Muscle layer of colon (tissue), 2 donors: ENCODE data around the gene ADAP1.
"Not testable (repeated sequence)": the region's sequence is repeated elsewhere in the genome, so short reads cannot be mapped to it uniquely, and the experiment has no call there.

ENCODE experiments used
- H3K27ac ChIP-seq: one replicate; pipeline ENCODE4 v1.7.0; 2013; ENCODE audit warnings: low read depth, mild to moderate bottlenecking, low read length, moderate library complexity
- H3K27me3 ChIP-seq, 2 donors: one replicate each; pipeline ENCODE4 v1.7.0; 2013; ENCODE audit warnings: low read length in 2 of 2, mild to moderate bottlenecking in 2 of 2; ENCODE audit not compliant: insufficient read depth in 2 of 2, control insufficient read depth in 1 of 2
- H3K36me3 ChIP-seq: one replicate; pipeline ENCODE4 v1.7.0; 2013; ENCODE audit warnings: mild to moderate bottlenecking, low read length; ENCODE audit not compliant: insufficient read depth
- H3K4me1 ChIP-seq: one replicate; pipeline ENCODE4 v1.7.0; 2013; ENCODE audit warnings: mild to moderate bottlenecking, low read length; ENCODE audit not compliant: insufficient read depth
- H3K4me3 ChIP-seq, 2 donors: one replicate each; pipeline ENCODE4 v1.7.0; 2013; ENCODE audit warnings: low read length in 2 of 2, low read depth in 1 of 2, mild to moderate bottlenecking in 1 of 2, moderate library complexity in 1 of 2
- H3K9ac ChIP-seq: one replicate; pipeline ENCODE4 v1.7.0; 2013; ENCODE audit warnings: low read length
- H3K9me3 ChIP-seq: one replicate; pipeline ENCODE4 v1.7.0; 2013; ENCODE audit warnings: mild to moderate bottlenecking, low read length
- donor health status: abdominal sarcoma.
- donor health status: Adenocarcinoma of cecum.

Gene ADAP1

DNA sequence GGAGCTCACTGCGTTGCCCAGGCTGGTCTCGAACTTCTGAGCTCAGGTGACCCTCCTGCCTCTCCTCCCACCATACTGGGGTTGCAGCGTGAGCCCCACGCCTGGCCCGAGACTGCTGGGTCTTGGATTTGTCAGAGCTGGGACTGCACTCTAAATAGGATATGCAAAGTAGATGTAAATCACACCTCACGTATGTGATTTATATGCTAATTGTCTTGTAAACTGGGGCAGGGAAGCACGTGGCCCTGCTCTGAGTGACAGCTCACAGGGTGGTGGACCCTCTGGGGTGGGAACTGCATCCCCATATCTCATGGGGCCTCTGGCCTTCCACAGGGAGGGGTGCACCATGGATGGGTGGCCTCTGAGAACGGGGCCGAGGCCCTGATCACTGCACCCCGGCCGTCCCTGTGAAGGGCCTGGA, 44.0 kb downstream of the ADAP1 start:
- Histone ChIP-seq H3K27me3 (no peaks in the 10 kb centered on the region), H3K27ac (no peak overlapping the region), H3K9ac (no peak overlapping the region), H3K9me3 (no peaks in the 10 kb centered on the region), H3K4me1 (peaks cover 6% of the 10 kb centered on the region), H3K36me3 (no peaks in the 10 kb centered on the region), H3K4me3 (no peak overlapping the region)

GRCh38 chr7:909358-910329, 44.8 kb downstream of the ADAP1 start:
- no peaks in the 10 kb centered on the region for H3K9me3 ChIP-seq
- H3K27me3 ChIP-seq: no peaks in the 10 kb centered on the region
- H3K4me3 ChIP-seq: peak overlapping the region in 1 of 2 donors; percentile 38
- no peak overlapping the region for H3K9ac ChIP-seq
- peaks cover 6% of the 10 kb centered on the region for H3K4me1 ChIP-seq
- H3K27ac ChIP-seq: no peak overlapping the region
- no peaks in the 10 kb centered on the region for H3K36me3 ChIP-seq

DNA sequence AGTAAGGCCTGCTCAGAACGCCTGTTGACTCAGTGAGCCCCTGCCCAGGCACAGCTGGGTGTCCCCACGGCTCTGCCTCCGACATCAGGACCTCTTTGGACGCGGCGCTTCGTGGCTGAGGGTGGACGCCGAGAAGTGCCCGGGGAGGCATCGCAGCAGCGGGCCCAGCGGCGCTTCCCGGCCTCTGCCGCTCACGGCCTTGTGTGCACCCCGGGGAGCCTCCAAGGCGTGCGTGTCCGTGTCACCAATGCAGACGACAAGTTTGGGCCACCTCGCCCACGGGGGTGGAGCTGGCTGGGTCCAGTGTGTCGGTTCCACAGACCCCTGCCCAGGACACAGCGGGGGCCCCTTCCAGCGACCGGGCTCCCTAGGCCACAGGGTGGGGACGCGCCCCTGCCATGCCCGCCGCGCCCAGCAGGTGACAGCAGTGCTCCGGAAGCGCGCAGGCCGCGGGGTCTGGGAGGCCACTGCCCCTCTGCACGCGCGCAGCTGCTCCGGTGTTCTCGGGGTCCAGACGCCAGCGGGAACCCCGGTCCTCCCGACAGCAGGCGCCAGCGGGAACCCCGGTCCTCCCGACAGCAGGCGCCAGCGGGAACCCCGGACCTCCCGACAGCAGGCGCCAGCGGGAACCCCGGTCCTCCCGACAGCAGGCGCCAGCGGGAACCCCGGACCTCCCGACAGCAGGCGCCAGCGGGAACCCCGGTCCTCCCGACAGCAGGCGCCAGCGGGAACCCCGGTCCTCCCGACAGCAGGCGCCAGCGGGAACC, 45.7 kb downstream of the ADAP1 start:
- not testable (repeated sequence) for H3K4me1 ChIP-seq, H3K9me3 ChIP-seq, H3K27ac ChIP-seq, H3K4me3 ChIP-seq, H3K36me3 ChIP-seq, H3K9ac ChIP-seq, H3K27me3 ChIP-seq

DNA sequence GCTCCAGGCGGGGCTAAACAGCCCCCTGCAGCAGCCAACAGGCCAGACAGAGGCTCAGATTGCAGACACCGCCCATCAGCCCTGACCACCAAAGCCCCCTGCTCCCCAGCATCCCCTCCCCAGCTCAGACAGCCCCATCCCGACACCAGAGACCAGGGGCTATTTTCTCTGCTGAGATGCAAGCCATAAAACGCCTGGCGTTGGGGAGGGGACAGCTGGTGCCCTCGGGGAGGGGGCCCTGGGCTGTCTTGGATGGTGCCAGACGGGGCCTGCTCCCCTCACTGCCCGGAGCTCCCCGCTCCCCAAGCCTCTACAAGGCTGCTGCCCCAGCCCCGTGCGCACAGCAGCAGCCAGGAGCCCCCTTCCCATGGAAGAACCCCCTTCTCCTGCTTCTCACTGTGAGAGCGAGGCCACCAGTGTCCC, 46.3 kb downstream of the ADAP1 start:
- H3K4me1 ChIP-seq: peaks cover 6% of the 10 kb centered on the region
- no peaks in the 10 kb centered on the region for H3K9me3 ChIP-seq
- no peak overlapping the region for H3K9ac ChIP-seq
- H3K27me3 ChIP-seq: no peaks in the 10 kb centered on the region
- H3K4me3 ChIP-seq: no peak overlapping the region
- no peak overlapping the region for H3K27ac ChIP-seq
- no peaks in the 10 kb centered on the region for H3K36me3 ChIP-seq

- Histone ChIP-seq H3K36me3 (no peaks in the 10 kb centered on the region), H3K27me3 (no peaks in the 10 kb centered on the region), H3K4me3 (no peak overlapping the region), H3K9me3 (no peaks in the 10 kb centered on the region), H3K4me1 (peaks cover 6% of the 10 kb centered on the region), H3K27ac (no peak overlapping the region), H3K9ac (no peak overlapping the region)
Observed at GRCh38 chr7:907158-907980, 47.1 kb downstream of the ADAP1 start.

DNA sequence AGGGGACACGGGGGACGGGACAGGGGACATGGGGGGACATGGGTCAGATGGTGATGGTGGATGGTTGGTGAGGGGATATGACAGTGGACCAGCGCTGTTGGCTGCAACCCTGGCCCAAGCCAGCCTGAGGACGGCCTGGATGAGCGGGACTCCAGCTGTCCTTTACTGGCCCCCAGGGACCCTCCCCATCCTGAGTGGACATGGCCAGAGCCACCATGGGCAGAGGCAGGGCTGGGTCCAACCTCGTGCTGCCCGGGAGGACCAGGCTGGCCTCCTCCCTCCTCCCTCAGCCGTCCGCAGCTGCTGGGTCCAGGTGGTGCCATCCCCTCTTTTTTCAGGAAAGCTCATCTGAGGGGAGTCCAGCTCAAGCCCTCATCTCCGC, 47.7 kb downstream of the ADAP1 start:
- Histone ChIP-seq H3K9ac (no peak overlapping the region), H3K27ac (no peak overlapping the region), H3K27me3 (no peaks in the 10 kb centered on the region), H3K9me3 (no peaks in the 10 kb centered on the region), H3K36me3 (no peaks in the 10 kb centered on the region), H3K4me3 (no peak overlapping the region), H3K4me1 (peaks cover 6% of the 10 kb centered on the region)

GRCh38 chr7:904847-905246, 49.6 kb downstream of the ADAP1 start:
- H3K27me3 ChIP-seq: no peaks in the 10 kb centered on the region
- peaks cover 11% of the 10 kb centered on the region for H3K4me1 ChIP-seq
- H3K4me3 ChIP-seq: no peak overlapping the region
- no peak overlapping the region for H3K27ac ChIP-seq
- no peak overlapping the region for H3K9ac ChIP-seq
- no peaks in the 10 kb centered on the region for H3K9me3 ChIP-seq
- no peaks in the 10 kb centered on the region for H3K36me3 ChIP-seq

DNA sequence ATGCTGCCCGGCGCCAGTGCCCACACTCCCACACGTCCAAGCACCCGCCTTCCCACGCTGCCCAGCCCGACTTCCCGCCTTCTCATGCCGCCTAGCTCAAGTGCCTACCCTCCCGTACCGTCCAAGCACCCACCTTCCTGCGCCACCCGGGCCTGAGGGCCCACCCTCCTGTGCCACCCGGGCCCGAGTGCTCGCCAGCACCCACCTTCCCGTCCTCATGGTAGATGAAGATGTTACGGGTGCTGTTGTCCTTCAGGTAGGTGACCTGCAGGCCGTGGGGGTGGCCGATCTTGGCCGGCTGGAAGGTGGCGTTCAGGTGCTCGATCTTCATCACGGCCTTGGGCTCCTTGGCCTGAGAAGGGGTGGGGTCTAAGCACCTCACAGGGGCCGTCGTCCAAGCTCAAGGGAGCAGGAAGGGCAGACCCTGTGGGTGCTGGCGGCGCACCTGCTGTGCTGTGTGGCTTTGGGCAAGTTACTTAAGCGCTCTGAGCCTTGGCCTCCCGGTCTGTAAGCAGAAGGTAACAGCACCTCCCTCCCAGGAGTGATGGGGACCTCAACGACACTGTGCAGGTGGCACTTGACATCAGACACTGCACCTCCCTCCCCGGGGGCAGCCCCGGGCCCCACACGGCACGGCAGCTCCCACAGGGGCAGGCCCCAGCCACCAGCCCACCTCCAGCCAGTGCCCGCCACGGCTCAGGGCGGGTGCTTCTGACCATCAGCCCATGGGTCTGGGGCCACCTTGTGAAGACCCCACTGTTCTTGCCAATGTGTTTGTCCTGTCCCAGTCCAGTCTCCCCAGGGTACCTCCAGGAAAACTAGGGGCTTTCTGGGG, 50.3 kb downstream of the ADAP1 start:
- no peak overlapping the region for H3K27ac ChIP-seq
- no peak overlapping the region for H3K4me3 ChIP-seq
- H3K9me3 ChIP-seq: no peaks in the 10 kb centered on the region
- no peaks in the 10 kb centered on the region for H3K27me3 ChIP-seq
- H3K4me1 ChIP-seq: peaks cover 6% of the 10 kb centered on the region
- no peak overlapping the region for H3K9ac ChIP-seq
- no peaks in the 10 kb centered on the region for H3K36me3 ChIP-seq

- Histone ChIP-seq H3K4me1 (peaks cover 6% of the 10 kb centered on the region), H3K9me3 (no peaks in the 10 kb centered on the region), H3K27ac (no peak overlapping the region), H3K36me3 (no peaks in the 10 kb centered on the region), H3K9ac (no peak overlapping the region), H3K4me3 (no peak overlapping the region), H3K27me3 (no peaks in the 10 kb centered on the region)
Observed at GRCh38 chr7:902996-903395, 51.5 kb downstream of the ADAP1 start.

- Histone ChIP-seq H3K27ac (no peak overlapping the region), H3K9me3 (no peaks in the 10 kb centered on the region), H3K36me3 (peaks cover 2% of the 10 kb centered on the region)
Observed at GRCh38 chr7:901388-902154, 52.9 kb downstream of the ADAP1 start.

More at GRCh38 chr7:901388-902154, 52.9 kb downstream of the ADAP1 start:
- H3K4me1 ChIP-seq: peaks cover 6% of the 10 kb centered on the region
- no peak overlapping the region for H3K4me3 ChIP-seq
- no peak overlapping the region for H3K9ac ChIP-seq
- no peaks in the 10 kb centered on the region for H3K27me3 ChIP-seq
